GM12878 (cell line): ENCODE data around the gene SV2B. TPM values are rescaled to one million over a fixed set of nuclear protein-coding genes. Genes with fewer than 3 reads are reported as not detected.

Experiments used
- ATAC-seq: fragments of 200-7000 bp; cut with Tn5 transposase; 3 replicates; pipeline ENCODE4 v1.9.1; 2020; ENCODE audit warnings: mild to moderate bottlenecking, moderate library complexity
- BruUV-seq: library from RNA; stranded (reverse); fragments of 400-500 nt; replicated peaks from 2 replicates; lab custom pipeline; 2021; lab: Mats Ljungman, UMichigan
- CTCF ChIA-PET: fragments of 300-600 bp; sonication (Branson Sonifier 250); formaldehyde crosslinking; extraction: SDS; loops from one replicate; lab custom pipeline; 2021; ENCODE audit warnings: inconsistent platforms; lab: Yijun Ruan, JAX
- POLR2A ChIA-PET: fragments of 350-600 bp; formaldehyde crosslinking; extraction: SDS; loops from one replicate; lab custom pipeline; 2021; ENCODE audit warnings: inconsistent platforms; lab: Charles Lee
- RAD21 ChIA-PET: fragments of 300-600 bp; sonication (Branson Sonifier 250); formaldehyde crosslinking; loops from one replicate; lab custom pipeline; 2023; ENCODE audit warnings: antibody characterized with exemption; ENCODE audit not compliant: unreplicated experiment; lab: Charles Lee
- SMC1A ChIA-PET: fragments of 300-600 bp; sonication (Branson Sonifier 250); formaldehyde crosslinking; loops from one replicate; lab custom pipeline; 2023; ENCODE audit not compliant: unreplicated experiment, uncharacterized antibody; lab: Charles Lee
- DNase-seq: peaks from one replicate; pipeline ENCODE4 v3.0.0-alpha.2; 2011; ENCODE audit warnings: low read depth, low spot score
- FAIRE-seq: peaks from 3 replicates; lab custom pipeline; 2011; peaks lifted over from hg19 to GRCh38; lab: Jason Lieb, UNC
- H2AFZ ChIP-seq: 2 replicates; pipeline ENCODE4 v1.6.0; 2011; ENCODE audit warnings: low read depth, low read length, control low read depth; ENCODE audit not compliant: control insufficient read depth
- H3K27ac ChIP-seq: 2 replicates; pipeline ENCODE4 v1.5.1; 2011; ENCODE audit warnings: control low read depth; ENCODE audit not compliant: control insufficient read depth, insufficient read depth
- H3K27me3 ChIP-seq, 2 experiments: replicated peaks in 1 of 2; 2 replicates each; pipeline versions ENCODE4 v1.6.0 to v1.6.1; 2011; ENCODE audit warnings: low read length in 1 of 2; ENCODE audit not compliant: control insufficient read depth in 2 of 2, insufficient read depth in 2 of 2
- H3K36me3 ChIP-seq, 2 experiments: 2 replicates each; pipeline ENCODE4 v1.5.1; 2011; ENCODE audit warnings: low read length in 1 of 2; ENCODE audit not compliant: control insufficient read depth in 2 of 2, insufficient read depth in 2 of 2
- H3K4me1 ChIP-seq: 2 replicates; pipeline ENCODE4 v1.6.1; 2011; ENCODE audit warnings: mild to moderate bottlenecking, low read length, moderate library complexity, mixed read lengths; ENCODE audit not compliant: control insufficient read depth, insufficient read depth
- H3K4me2 ChIP-seq: 2 replicates; pipeline ENCODE4 v1.6.0; 2011; ENCODE audit warnings: control low read depth; ENCODE audit not compliant: control insufficient read depth, insufficient read depth
- H3K4me3 ChIP-seq: fragments of 200-600 bp; sonication (generic); 2 replicates; pipeline ENCODE4 v1.5.1; 2016
- H3K79me2 ChIP-seq: 2 replicates; pipeline ENCODE4 v1.6.0; 2011; ENCODE audit warnings: low read length; ENCODE audit not compliant: control insufficient read depth, insufficient read depth
- H3K9ac ChIP-seq: 2 replicates; pipeline ENCODE4 v1.8.0; 2011; ENCODE audit warnings: low read length, control low read depth, mixed read lengths; ENCODE audit not compliant: control insufficient read depth, insufficient read depth
- H3K9me3 ChIP-seq: replicated peaks from 3 replicates; pipeline ENCODE4 v1.5.1; 2011; ENCODE audit warnings: mild to moderate bottlenecking, low read length; ENCODE audit not compliant: control insufficient read depth, insufficient read depth
- H4K20me1 ChIP-seq: 2 replicates; pipeline ENCODE4 v1.6.0; 2011; ENCODE audit not compliant: control insufficient read depth, insufficient read depth
- BACH1 ChIP-seq: fragments of 450-650 bp; IDR thresholded peaks from 2 replicates; pipeline ENCODE4 v1.6.1; 2017; ENCODE audit warnings: mild to moderate bottlenecking, borderline replicate concordance
- BCL11A ChIP-seq: IDR thresholded peaks from 2 replicates; pipeline ENCODE4 v1.6.1; 2011; ENCODE audit warnings: low read depth, low read length
- GATAD2B ChIP-seq: fragments of 450-650 bp; conservative IDR thresholded peaks from 2 replicates; pipeline ENCODE4 v1.6.1; 2017; ENCODE audit warnings: low read depth, mild to moderate bottlenecking, moderate library complexity
- KDM1A ChIP-seq: fragments of 200-600 bp; sonication (generic); IDR thresholded peaks from 2 replicates; pipeline ENCODE4 v1.6.1; 2016; ENCODE audit warnings: borderline replicate concordance
- SMAD5 ChIP-seq: IDR thresholded peaks from 2 replicates; pipeline ENCODE4 v1.6.1; 2016; ENCODE audit warnings: antibody characterized with exemption, low read depth
- TBL1XR1 ChIP-seq: IDR thresholded peaks from 2 replicates; pipeline ENCODE4 v1.6.1; 2012; ENCODE audit warnings: low read depth, low read length, improper control_type of control experiment
- ZBTB11 ChIP-seq: fragments of 450-650 bp; formaldehyde crosslinking; IDR thresholded peaks from 2 replicates; pipeline ENCODE4 v1.5.0; 2022; ENCODE audit warnings: mild to moderate bottlenecking, missing genetic modification characterization
- ZNF622 ChIP-seq: fragments of 450-650 bp; IDR thresholded peaks from 2 replicates; pipeline ENCODE4 v1.6.1; 2017; ENCODE audit warnings: mild to moderate bottlenecking, inconsistent platforms
- WGBS: methylation state at CpG from one replicate; pipeline ENCODE4 v1.1.6; 2016; ENCODE audit warnings: low lambda C conversion rate; ENCODE audit not compliant: insufficient replicate concordance, insufficient coverage; ENCODE audit errors: missing lambda C conversion rate; 5-methylcytosine and 5-hydroxymethylcytosine counted together
- in situ Hi-C: fragments of 300-500 bp; cut with MboI; formaldehyde crosslinking; loops from 9 replicates; pipeline ENCODE4 v1.14.3; 2018; ENCODE audit warnings: mixed read lengths
- intact Hi-C: fragments of 100-400 bp; cut with micrococcal nuclease; formaldehyde crosslinking; loops from one replicate; pipeline ENCODE4 v1.14.2; 2022; ENCODE audit not compliant: unreplicated experiment
- polyA plus RNA-seq, 11 experiments: library from polyadenylated mRNA; depleted of rRNA in 4 of 11; unstranded in 6 of 11; stranded (reverse) in 5 of 11; fragments of >200 nt; fragmentation: Nextera tagmentation in 4 of 11; fragmentation: Illumina TruSeq in 1 of 11; extraction: Ambion mirVana in 4 of 11; extraction: Trizol in 1 of 11; gene quantifications; 1 replicate in 1 of 11; 2 replicates in 10 of 11; pipeline versions ENCODE4 v1.2.1 to v1.2.3, GENCODE V29; 2011 to 2016; ENCODE audit warnings: inconsistent platforms in 2 of 11, missing spikeins in 2 of 11, low read depth in 1 of 11
- total RNA-seq, 4 experiments: library from RNA; depleted of rRNA in 3 of 4; stranded (reverse); fragments of >200 nt in 3 of 4; fragmentation: Illumina TruSeq in 1 of 4; extraction: Trizol in 1 of 4; gene quantifications; 2 replicates each; pipeline versions ENCODE4 v1.2.1 to v1.2.3, GENCODE V29; 2013 to 2021
- TF ChIP-seq, protein P1 (sequence below): IDR thresholded peaks from 2 replicates; pipeline ENCODE4 v1.6.1; 2011; ENCODE audit warnings: low read depth, mild to moderate bottlenecking, low read length, moderate library complexity, borderline replicate concordance; ENCODE audit errors: extremely low read depth

Gene SV2B
- total and polyA plus RNA-seq, 10 of the 15 experiments (the other 5 are each of a cell fraction or from before 2014, with no cell fraction given), result 0.03 to 1.7 (median 1.3) TPM

DNA sequence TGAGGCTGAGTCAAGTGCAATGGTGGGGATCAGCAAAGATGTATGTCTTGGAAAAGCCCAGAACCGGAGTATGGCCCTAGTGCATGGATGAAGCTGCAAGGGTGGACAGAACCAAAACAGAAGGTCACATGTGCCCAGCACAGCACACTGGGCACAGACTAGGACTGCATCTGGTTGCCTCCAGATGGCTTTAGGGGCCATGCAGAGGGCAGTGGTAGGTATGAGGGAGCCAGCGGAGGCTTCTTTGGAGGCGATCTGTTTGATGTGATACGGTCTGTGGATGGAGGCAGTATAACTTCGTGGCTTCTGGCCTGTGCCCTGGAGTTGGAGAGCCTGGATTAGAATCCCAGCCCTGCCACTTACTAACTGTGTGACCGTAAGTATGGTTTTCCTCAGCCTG, 29.4 kb downstream of the SV2B start:
- Histone ChIP-seq H2AFZ (no peak overlapping the region), H3K9ac (no peak overlapping the region), H3K9me3 (no peaks in the 10 kb centered on the region; the same call in 2 of the 3 replicates), H3K4me1 (peaks cover 9% of the 10 kb centered on the region), H3K36me3 (no peaks in the 10 kb centered on the region), H3K79me2 (no peaks in the 10 kb centered on the region), H3K27ac (no peak overlapping the region), H3K4me3 (no peak overlapping the region), H3K4me2 (no peak overlapping the region), H4K20me1 (no peaks in the 10 kb centered on the region), H3K27me3 (no peaks in the 10 kb centered on the region)
- DNase-seq, result no peak
- ChIA-PET SMC1A (no interaction called here), CTCF (no interaction called here), POLR2A (no interaction called here), RAD21 (no interaction called here)
- FAIRE-seq, result no peak
- TF ChIP-seq KDM1A (no peak), BCL11A (no peak), SMAD5 (no peak), BACH1 (no peak), ZBTB11 (CRISPR knock-in tag) (no peak), TBL1XR1 (no peak), GATAD2B (no peak), ZNF622 (no peak)
- TF ChIP-seq, protein P1, sequence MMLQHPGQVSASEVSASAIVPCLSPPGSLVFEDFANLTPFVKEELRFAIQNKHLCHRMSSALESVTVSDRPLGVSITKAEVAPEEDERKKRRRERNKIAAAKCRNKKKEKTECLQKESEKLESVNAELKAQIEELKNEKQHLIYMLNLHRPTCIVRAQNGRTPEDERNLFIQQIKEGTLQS, result no peak
- WGBS, result 73% methylated on average over 6 of the region's 6 CpGs
- in situ Hi-C loops (no loop called here), intact Hi-C loops (no loop called here)
- no TSS peak for BruUV-seq
- ATAC-seq, result no peak
